22Rv1 (cell line): ENCODE results near the gene EEIG1.

Source experiments
- H3K27ac ChIP-seq: fragments of 450-650 bp; 2 replicates; pipeline ENCODE4 v1.5.1; 2017
- ZFX ChIP-seq: fragments of 450-650 bp; IDR thresholded peaks from 2 replicates; pipeline ENCODE4 v1.6.1; 2017; ENCODE audit warnings: antibody characterized with exemption, borderline replicate concordance
- TF ChIP-seq, protein P1 (sequence below): fragments of 450-650 bp; IDR thresholded peaks from 2 replicates; pipeline ENCODE4 v1.5.1; 2017; ENCODE audit warnings: mild to moderate bottlenecking

The EEIG1 gene

DNA sequence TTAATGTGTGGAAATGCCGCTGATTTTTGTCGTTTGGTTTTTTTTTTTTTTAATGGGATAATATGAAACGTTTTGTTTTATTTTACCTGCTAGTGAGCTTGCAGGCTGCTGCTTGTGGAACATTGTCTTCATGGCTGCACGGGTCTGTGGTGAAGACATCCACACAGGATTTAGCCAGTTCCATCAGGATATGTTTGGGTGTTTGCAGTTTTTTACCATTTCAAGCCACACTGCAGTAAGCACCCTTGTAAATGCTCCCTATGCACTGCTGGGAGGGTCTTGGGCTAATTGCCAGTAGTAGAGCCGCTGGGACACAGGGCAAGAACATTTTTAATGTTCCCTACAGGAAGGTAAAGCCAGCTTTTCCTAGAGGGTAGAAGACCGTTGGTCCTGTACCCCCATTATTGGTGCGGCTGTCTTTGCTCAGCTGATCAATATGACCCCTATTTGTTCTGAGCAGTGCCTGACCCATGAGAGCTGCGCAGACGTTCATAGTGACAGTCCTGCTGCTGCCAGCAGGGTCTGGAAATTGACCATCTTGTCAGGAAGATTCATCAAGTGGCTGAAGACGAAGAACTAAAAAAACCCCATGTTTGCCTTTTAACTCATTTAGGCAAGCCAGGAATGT, 20.5 kb upstream of the EEIG1 start:
- no peak overlapping the region for H3K27ac ChIP-seq
- TF ChIP-seq, protein P1, sequence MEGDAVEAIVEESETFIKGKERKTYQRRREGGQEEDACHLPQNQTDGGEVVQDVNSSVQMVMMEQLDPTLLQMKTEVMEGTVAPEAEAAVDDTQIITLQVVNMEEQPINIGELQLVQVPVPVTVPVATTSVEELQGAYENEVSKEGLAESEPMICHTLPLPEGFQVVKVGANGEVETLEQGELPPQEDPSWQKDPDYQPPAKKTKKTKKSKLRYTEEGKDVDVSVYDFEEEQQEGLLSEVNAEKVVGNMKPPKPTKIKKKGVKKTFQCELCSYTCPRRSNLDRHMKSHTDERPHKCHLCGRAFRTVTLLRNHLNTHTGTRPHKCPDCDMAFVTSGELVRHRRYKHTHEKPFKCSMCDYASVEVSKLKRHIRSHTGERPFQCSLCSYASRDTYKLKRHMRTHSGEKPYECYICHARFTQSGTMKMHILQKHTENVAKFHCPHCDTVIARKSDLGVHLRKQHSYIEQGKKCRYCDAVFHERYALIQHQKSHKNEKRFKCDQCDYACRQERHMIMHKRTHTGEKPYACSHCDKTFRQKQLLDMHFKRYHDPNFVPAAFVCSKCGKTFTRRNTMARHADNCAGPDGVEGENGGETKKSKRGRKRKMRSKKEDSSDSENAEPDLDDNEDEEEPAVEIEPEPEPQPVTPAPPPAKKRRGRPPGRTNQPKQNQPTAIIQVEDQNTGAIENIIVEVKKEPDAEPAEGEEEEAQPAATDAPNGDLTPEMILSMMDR, result no peak
- TF ChIP-seq ZFX, result no peak

GRCh38 chr9:127999461-127999860, 18.7 kb upstream of the EEIG1 start:
- no peak overlapping the region for H3K27ac ChIP-seq
- no peak for TF ChIP-seq ZFX
- TF ChIP-seq, protein P1, result no peak

DNA sequence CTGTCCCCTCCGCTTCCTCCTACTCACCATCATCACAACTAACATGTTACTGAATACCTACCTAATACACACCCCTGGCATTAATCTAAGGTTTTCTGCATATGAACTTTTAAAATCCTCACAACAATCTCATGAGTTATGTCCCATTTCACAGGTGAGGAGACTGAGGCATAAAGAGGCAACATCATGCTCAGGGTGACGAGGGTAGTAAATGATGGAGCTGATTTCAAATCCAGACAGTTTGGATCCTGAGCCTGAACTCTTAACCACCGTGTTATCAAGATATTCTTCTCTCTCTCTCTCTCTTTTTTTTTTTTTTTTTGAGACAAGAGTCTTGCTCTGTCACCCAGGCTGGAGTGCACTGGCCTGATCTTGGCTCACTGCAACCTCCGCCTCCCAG, 12.9 kb upstream of the EEIG1 start:
- no peak for TF ChIP-seq ZFX
- TF ChIP-seq, protein P1, result no peak
- no peak overlapping the region for H3K27ac ChIP-seq

DNA sequence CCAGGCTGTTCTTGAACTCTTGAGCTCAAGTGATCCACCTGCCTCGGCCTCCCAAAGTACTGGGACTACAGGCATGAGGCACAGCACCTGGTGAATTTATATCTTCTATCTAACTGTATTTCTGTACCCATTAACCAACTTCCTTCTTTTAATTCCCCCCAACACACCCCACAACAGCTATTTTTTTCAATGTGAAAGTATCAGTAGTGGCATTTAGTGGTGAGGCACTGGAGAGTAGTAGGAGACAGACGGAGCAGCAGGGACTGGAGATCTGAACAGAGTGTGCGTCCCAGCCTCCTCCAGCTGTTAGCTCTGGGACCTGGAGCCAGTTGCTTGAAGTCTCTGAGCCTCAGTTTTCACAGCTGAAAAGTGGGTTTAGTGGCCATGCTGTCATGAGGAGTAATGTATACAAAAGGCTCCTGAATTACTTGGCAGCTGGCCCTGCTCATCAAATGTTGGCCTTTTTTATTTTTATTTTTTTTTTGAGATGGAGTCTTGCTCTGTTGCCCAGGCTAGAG, 11.0 kb upstream of the EEIG1 start:
- TF ChIP-seq ZFX, result no peak
- TF ChIP-seq, protein P1, result no peak
- no peak overlapping the region for H3K27ac ChIP-seq

DNA sequence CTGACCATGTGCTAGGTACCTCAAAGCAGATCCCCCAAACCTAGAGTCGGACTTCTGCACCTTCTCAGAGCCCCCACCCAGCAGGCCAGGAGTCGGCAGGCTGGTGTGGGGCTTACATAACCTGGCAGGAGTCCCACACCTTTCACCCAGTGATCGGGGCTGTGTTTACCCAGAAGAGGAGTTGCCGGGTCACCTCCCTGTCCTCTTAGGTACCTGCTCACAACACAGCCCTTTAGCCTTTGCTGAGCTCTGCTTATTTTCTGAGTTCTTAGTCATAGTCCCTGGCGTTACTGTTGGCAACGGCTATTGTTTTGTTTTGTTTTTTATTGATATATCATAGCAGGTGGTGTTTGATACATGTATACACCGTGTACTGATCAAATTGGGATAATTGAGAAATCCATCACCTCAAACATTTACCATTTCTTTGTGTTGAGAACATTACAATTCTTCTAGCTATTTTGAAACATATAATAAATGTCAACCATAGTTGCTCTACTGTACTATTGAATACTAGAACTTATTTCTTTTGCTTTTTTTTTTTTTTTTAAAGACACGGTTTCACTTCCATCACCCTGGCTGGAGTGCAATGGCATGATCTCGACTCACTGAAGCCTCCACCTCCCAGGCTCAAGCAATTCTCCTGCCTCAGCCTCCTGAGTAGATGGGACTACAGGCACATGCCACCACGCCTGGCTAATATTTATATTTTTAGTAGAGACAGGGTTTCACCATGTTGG, 10.4 kb upstream of the EEIG1 start:
- no peak overlapping the region for H3K27ac ChIP-seq
- TF ChIP-seq, protein P1, result no peak
- no peak for TF ChIP-seq ZFX

GRCh38 chr9:127990554-127990953, 9.8 kb upstream of the EEIG1 start:
- no peak for TF ChIP-seq ZFX
- TF ChIP-seq, protein P1, result no peak
- no peak overlapping the region for H3K27ac ChIP-seq

DNA sequence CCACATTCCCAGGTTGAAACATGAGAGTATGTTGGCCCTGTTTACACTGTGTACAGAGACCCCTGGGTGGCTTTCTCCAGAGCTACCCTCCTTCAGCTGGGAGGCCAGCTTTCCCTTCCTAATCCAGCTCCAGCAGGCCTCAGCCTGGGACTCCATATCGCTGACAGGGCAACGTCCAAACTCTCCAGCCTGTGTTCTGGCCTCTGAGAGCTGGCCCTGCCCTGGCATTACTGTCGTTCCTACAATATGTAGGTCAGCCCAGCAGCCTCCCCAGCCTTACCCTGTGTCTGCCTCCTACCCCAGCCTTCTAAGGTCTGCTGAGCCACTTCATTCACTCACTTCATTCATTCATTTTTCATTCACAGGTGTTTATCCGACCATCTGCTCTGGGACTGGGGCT, 8.3 kb upstream of the EEIG1 start:
- TF ChIP-seq, protein P1, result no peak
- no peak for TF ChIP-seq ZFX
- H3K27ac ChIP-seq, result no peak overlapping the region
